Activated T-cell treated with anti-CD3 and anti-CD28 coated beads, Interleukin-2, amount 50 U/mL, for 4 hours (primary cell): Measurements from ENCODE around the gene TNFRSF1A. TPM values are rescaled to one million over a fixed set of nuclear protein-coding genes. Genes with fewer than 3 reads are reported as not detected.
"Not testable (repeated sequence)": the region's sequence is repeated elsewhere in the genome, so short reads cannot be mapped to it uniquely, and the experiment has no call there.

Source experiments
- ATAC-seq, 2 donors: fragments of 200-7000 bp; cut with Tn5 transposase; one replicate each; pipeline ENCODE4 v1.10.0; 2021
- DNase-seq: peaks from one replicate; pipeline ENCODE4 v3.0.0-alpha.2; 2020
- H3K27me3 Mint-ChIP-seq: one replicate; pipeline ENCODE4 v1.8.0; 2021; ENCODE audit warnings: low read depth, mixed read lengths
- H3K36me3 Mint-ChIP-seq: one replicate; pipeline ENCODE4 v1.8.0; 2022; ENCODE audit warnings: mixed read lengths; ENCODE audit not compliant: insufficient read depth
- H3K4me1 Mint-ChIP-seq: one replicate; pipeline ENCODE4 v1.8.0; 2021; ENCODE audit warnings: low read depth, mixed read lengths
- H3K4me3 Mint-ChIP-seq: one replicate; pipeline ENCODE4 v1.8.0; 2021; ENCODE audit warnings: mild to moderate bottlenecking, moderate library complexity, mixed read lengths
- H3K9me3 Mint-ChIP-seq: one replicate; pipeline ENCODE4 v1.8.0; 2021; ENCODE audit warnings: mixed read lengths
- total RNA-seq, 3 donors: library from RNA; stranded (reverse); gene quantifications; one replicate each; pipeline ENCODE4 v1.2.1, GENCODE V29; 2021

Gene TNFRSF1A
- total RNA-seq, 3 donors from 2014 or later: 28.0 to 34.5 (median 33.0) TPM

- Mint-ChIP-seq H3K36me3 (no peaks in the 10 kb centered on the region), H3K4me3 (no peak overlapping the region), H3K9me3 (no peaks in the 10 kb centered on the region), H3K27me3 (peaks cover 11% of the 10 kb centered on the region), H3K4me1 (no peaks in the 10 kb centered on the region)
- ATAC-seq (no peak), DNase-seq (no peak)
Measured at GRCh38 chr12:6307529-6307928, 34.3 kb downstream of the TNFRSF1A start.

- no peaks in the 10 kb centered on the region for H3K9me3 Mint-ChIP-seq
- no peak for ATAC-seq
- no peaks in the 10 kb centered on the region for H3K4me1 Mint-ChIP-seq
- no peak for DNase-seq
- H3K4me3 Mint-ChIP-seq: no peak overlapping the region
- peaks cover 11% of the 10 kb centered on the region for H3K27me3 Mint-ChIP-seq
- no peaks in the 10 kb centered on the region for H3K36me3 Mint-ChIP-seq
Measured at GRCh38 chr12:6306599-6307220, 35.2 kb downstream of the TNFRSF1A start.

- no peak for ATAC-seq
- no peaks in the 10 kb centered on the region for H3K36me3 Mint-ChIP-seq
- no peaks in the 10 kb centered on the region for H3K4me1 Mint-ChIP-seq
- peaks cover 9% of the 10 kb centered on the region for H3K27me3 Mint-ChIP-seq
- DNase-seq: no peak
- H3K9me3 Mint-ChIP-seq: no peaks in the 10 kb centered on the region
- no peak overlapping the region for H3K4me3 Mint-ChIP-seq
Measured at GRCh38 chr12:6306151-6306550, 35.7 kb downstream of the TNFRSF1A start.

- no peaks in the 10 kb centered on the region for H3K9me3 Mint-ChIP-seq
- no peaks in the 10 kb centered on the region for H3K4me1 Mint-ChIP-seq
- peaks cover 5% of the 10 kb centered on the region for H3K27me3 Mint-ChIP-seq
- H3K36me3 Mint-ChIP-seq: no peaks in the 10 kb centered on the region
- no peak for ATAC-seq
- no peak for DNase-seq
- H3K4me3 Mint-ChIP-seq: no peak overlapping the region
Measured at GRCh38 chr12:6303071-6303470, 38.8 kb downstream of the TNFRSF1A start.

- Mint-ChIP-seq H3K4me3 (no peak overlapping the region), H3K4me1 (no peaks in the 10 kb centered on the region), H3K9me3 (no peaks in the 10 kb centered on the region), H3K36me3 (no peaks in the 10 kb centered on the region), H3K27me3 (peaks cover 7% of the 10 kb centered on the region)
- DNase-seq: no peak
- no peak for ATAC-seq
Measured at GRCh38 chr12:6302621-6303020, 39.3 kb downstream of the TNFRSF1A start.

- Mint-ChIP-seq H3K4me1 (no peaks in the 10 kb centered on the region), H3K9me3 (no peaks in the 10 kb centered on the region), H3K27me3 (peaks cover 10% of the 10 kb centered on the region), H3K4me3 (no peak overlapping the region), H3K36me3 (no peaks in the 10 kb centered on the region)
- DNase-seq: no peak
- no peak for ATAC-seq
Measured at GRCh38 chr12:6301721-6302120, 40.2 kb downstream of the TNFRSF1A start.

GRCh38 chr12:6297170-6297569 lies 44.7 kb downstream of the TNFRSF1A start:
- Mint-ChIP-seq H3K9me3 (no peaks in the 10 kb centered on the region), H3K4me3 (no peak overlapping the region), H3K4me1 (no peaks in the 10 kb centered on the region), H3K27me3 (peaks cover 10% of the 10 kb centered on the region), H3K36me3 (no peaks in the 10 kb centered on the region)
- ATAC-seq (no peak), DNase-seq (no peak)

GRCh38 chr12:6295094-6295811 lies 46.6 kb downstream of the TNFRSF1A start:
- Mint-ChIP-seq H3K9me3 (no peaks in the 10 kb centered on the region), H3K27me3 (peaks cover 8% of the 10 kb centered on the region), H3K4me3 (no peak overlapping the region), H3K36me3 (no peaks in the 10 kb centered on the region), H3K4me1 (no peaks in the 10 kb centered on the region)
- ATAC-seq: no peak
- no peak for DNase-seq

GRCh38 chr12:6294156-6295093 lies 47.5 kb downstream of the TNFRSF1A start:
- Mint-ChIP-seq H3K36me3 (no peaks in the 10 kb centered on the region), H3K27me3 (peaks cover 8% of the 10 kb centered on the region), H3K9me3 (no peaks in the 10 kb centered on the region), H3K4me1 (no peaks in the 10 kb centered on the region), H3K4me3 (no peak overlapping the region)
- DNase-seq: no peak
- no peak for ATAC-seq

GRCh38 chr12:6292606-6293005 lies 49.3 kb downstream of the TNFRSF1A start:
- DNase-seq: no peak
- Mint-ChIP-seq H3K27me3 (peaks cover 12% of the 10 kb centered on the region), H3K4me1 (no peaks in the 10 kb centered on the region), H3K36me3 (no peaks in the 10 kb centered on the region), H3K4me3 (no peak overlapping the region), H3K9me3 (no peaks in the 10 kb centered on the region)
- ATAC-seq: no peak

- H3K27me3 Mint-ChIP-seq, H3K9me3 Mint-ChIP-seq, H3K36me3 Mint-ChIP-seq, H3K4me3 Mint-ChIP-seq, H3K4me1 Mint-ChIP-seq, DNase-seq, ATAC-seq: not testable (repeated sequence)
Measured at GRCh38 chr12:6289906-6290305, 52.0 kb downstream of the TNFRSF1A start.

GRCh38 chr12:6289081-6289480 lies 52.8 kb downstream of the TNFRSF1A start:
- not testable (repeated sequence) for ATAC-seq, H3K4me1 Mint-ChIP-seq, H3K9me3 Mint-ChIP-seq, H3K4me3 Mint-ChIP-seq, H3K36me3 Mint-ChIP-seq, DNase-seq
- peaks cover 12% of the 10 kb centered on the region for H3K27me3 Mint-ChIP-seq

- H3K4me1 Mint-ChIP-seq: peaks cover 1% of the 10 kb centered on the region
- no peak for DNase-seq
- no peak overlapping the region for H3K4me3 Mint-ChIP-seq
- H3K36me3 Mint-ChIP-seq: no peaks in the 10 kb centered on the region
- ATAC-seq: no peak
- peaks cover 12% of the 10 kb centered on the region for H3K27me3 Mint-ChIP-seq
- H3K9me3 Mint-ChIP-seq: no peaks in the 10 kb centered on the region
Measured at GRCh38 chr12:6288235-6288634, 53.6 kb downstream of the TNFRSF1A start.

- Mint-ChIP-seq H3K27me3 (peaks cover 26% of the 10 kb centered on the region), H3K9me3 (no peaks in the 10 kb centered on the region), H3K4me1 (peaks cover 1% of the 10 kb centered on the region), H3K4me3 (no peak overlapping the region), H3K36me3 (no peaks in the 10 kb centered on the region)
- DNase-seq (no peak), ATAC-seq (no peak)
Measured at GRCh38 chr12:6285532-6286306, 56.2 kb downstream of the TNFRSF1A start.
